K562 (cell line): ENCODE results near the gene NPAS3. TPM values are rescaled to one million over a fixed set of nuclear protein-coding genes. Genes with fewer than 3 reads are reported as not detected.

Experiments used
- ATAC-seq: fragments of 200-7000 bp; cut with Tn5 transposase; 3 replicates; pipeline ENCODE4 v1.9.1; 2020; ENCODE audit warnings: moderate library complexity
- BruUV-seq: library from RNA; stranded (reverse); fragments of 400-500 nt; replicated peaks from 2 replicates; lab custom pipeline; 2021; lab: Mats Ljungman, UMichigan
- CTCF ChIA-PET: fragments of 300-600 bp; formaldehyde crosslinking; extraction: SDS; loops from one replicate; lab custom pipeline; 2021; ENCODE audit warnings: low intra/inter-chr PET ratio; lab: Yijun Ruan, JAX
- POLR2A ChIA-PET: fragments of 300-600, 350-650 bp; sonication (Branson Sonifier 250); formaldehyde crosslinking; extraction: SDS; loops from one replicate; lab custom pipeline; 2021; ENCODE audit warnings: antibody characterized with exemption, inconsistent platforms; lab: Yijun Ruan, JAX
- DNase-seq, 4 experiments: peaks; one replicate each; pipeline versions ENCODE4 v3.0.0 to v3.0.0-alpha.2; 2011 to 2018; ENCODE audit warnings: low spot score in 3 of 4, mixed read lengths in 3 of 4; ENCODE audit errors: extremely low read depth in 1 of 4
- FAIRE-seq: peaks from 2 replicates; lab custom pipeline; 2011; peaks lifted over from hg19 to GRCh38; lab: Jason Lieb, UNC
- H2AFZ ChIP-seq: 2 replicates; pipeline ENCODE4 v1.6.0; 2011; ENCODE audit warnings: low read depth, low read length, control low read depth, inconsistent platforms
- H3K27ac ChIP-seq: fragments of 200-600 bp; 3 replicates; pipeline ENCODE4 v1.8.0; 2011; ENCODE audit warnings: low read depth, mild to moderate bottlenecking, control low read depth, inconsistent platforms, low read length, moderate library complexity, mixed read lengths; ENCODE audit errors: extremely low read depth
- H3K27me3 ChIP-seq, 2 experiments: fragments of 300-600 bp in 1 of 2; 2 replicates in 1 of 2; 3 replicates in 1 of 2; pipeline versions ENCODE4 v1.6.0 to v1.8.0; 2011; ENCODE audit warnings: inconsistent platforms in 2 of 2, low read length in 2 of 2, mild to moderate bottlenecking in 1 of 2, mixed read lengths in 1 of 2, moderate library complexity in 1 of 2; ENCODE audit not compliant: control insufficient read depth in 2 of 2, insufficient read depth in 2 of 2
- H3K36me3 ChIP-seq: fragments of 300-600 bp; 3 replicates; pipeline ENCODE4 v1.8.0; 2011; ENCODE audit warnings: mild to moderate bottlenecking, low read length, inconsistent platforms; ENCODE audit not compliant: control insufficient read depth, insufficient read depth
- H3K4me1 ChIP-seq, 2 experiments: fragments of 200-600 bp in 1 of 2; replicated peaks in 1 of 2; 2 replicates in 1 of 2; 3 replicates in 1 of 2; pipeline versions ENCODE4 v1.5.1 to v1.8.0; 2011; ENCODE audit warnings: inconsistent platforms in 2 of 2, low read length in 2 of 2, mild to moderate bottlenecking in 1 of 2, mixed read lengths in 1 of 2, moderate library complexity in 1 of 2; ENCODE audit not compliant: control insufficient read depth in 2 of 2, insufficient read depth in 2 of 2
- H3K4me2 ChIP-seq: 2 replicates; pipeline ENCODE4 v1.6.1; 2011; ENCODE audit warnings: low read length, control low read depth, inconsistent platforms, mixed read lengths; ENCODE audit not compliant: insufficient read depth
- H3K4me3 ChIP-seq: fragments of 200-600 bp; sonication (generic), shearing (Covaris generic); 2 replicates; pipeline ENCODE4 v1.5.1; 2016; ENCODE audit warnings: control low read depth, inconsistent platforms
- H3K79me2 ChIP-seq: fragments of 200-600 bp; 3 replicates; pipeline ENCODE4 v1.8.0; 2011; ENCODE audit warnings: low read length, inconsistent platforms; ENCODE audit not compliant: control insufficient read depth, insufficient read depth
- H3K9ac ChIP-seq, 2 experiments: 2 replicates each; pipeline versions ENCODE4 v1.6.0 to v1.6.1; 2011; ENCODE audit warnings: low read depth in 2 of 2, low read length in 2 of 2, control low read depth in 1 of 2, inconsistent platforms in 1 of 2, mild to moderate bottlenecking in 1 of 2, mixed read lengths in 1 of 2; ENCODE audit not compliant: insufficient read depth in 1 of 2
- H3K9me1 ChIP-seq: one replicate; pipeline ENCODE4 v1.6.0; 2011; ENCODE audit warnings: inconsistent platforms, mild to moderate bottlenecking, low read length, moderate library complexity; ENCODE audit not compliant: control insufficient read depth, insufficient read depth
- H3K9me3 ChIP-seq: replicated peaks from 2 replicates; pipeline ENCODE4 v1.5.1; 2011; ENCODE audit warnings: low read depth, low read length, inconsistent platforms; ENCODE audit not compliant: control insufficient read depth, insufficient read depth
- H4K20me1 ChIP-seq: replicated peaks from 2 replicates; pipeline ENCODE4 v1.6.1; 2011; ENCODE audit warnings: low read length, inconsistent platforms, mixed read lengths; ENCODE audit not compliant: control insufficient read depth, insufficient read depth
- BACH1 ChIP-seq: fragments of 200-800 bp; sonication (Bioruptor generic); IDR thresholded peaks from 2 replicates; pipeline ENCODE4 v1.6.1; 2016; ENCODE audit warnings: missing genetic modification characterization, missing compliant biosample characterization
- BCOR ChIP-seq: fragments of 450-650 bp; IDR thresholded peaks from 2 replicates; pipeline ENCODE4 v1.6.1; 2016
- BMI1 ChIP-seq: fragments of 150-350 bp; IDR thresholded peaks from 2 replicates; pipeline ENCODE4 v1.6.1; 2014; ENCODE audit warnings: low read length
- C11orf30 ChIP-seq: fragments of 450-650 bp; IDR thresholded peaks from 2 replicates; pipeline ENCODE4 v1.6.1; 2016; ENCODE audit warnings: low read depth, mild to moderate bottlenecking
- CBFA2T2 ChIP-seq: fragments of 450-650 bp; conservative IDR thresholded peaks from 2 replicates; pipeline ENCODE4 v1.6.1; 2017; ENCODE audit warnings: mild to moderate bottlenecking
- CBFA2T3 ChIP-seq: fragments of 450-650 bp; IDR thresholded peaks from 2 replicates; pipeline ENCODE4 v1.6.1; 2017
- CCNT2 ChIP-seq: IDR thresholded peaks from 2 replicates; pipeline ENCODE4 v1.6.1; 2011; ENCODE audit warnings: borderline replicate concordance, low read depth, mild to moderate bottlenecking, moderate library complexity, mixed read lengths, low read length; ENCODE audit not compliant: insufficient read length; ENCODE audit errors: extremely low read depth
- GATAD2A ChIP-seq: fragments of 450-650 bp; IDR thresholded peaks from 2 replicates; pipeline ENCODE4 v1.6.1; 2017
- HDAC1 ChIP-seq, 2 experiments: fragments of 450-650 bp; IDR thresholded peaks; 2 replicates each; pipeline ENCODE4 v1.6.1; 2016 to 2017; ENCODE audit warnings: inconsistent platforms in 1 of 2, mild to moderate bottlenecking in 1 of 2, moderate library complexity in 1 of 2
- KDM1A ChIP-seq, 2 experiments: fragments of 450-650 bp; IDR thresholded peaks; 2 replicates each; pipeline ENCODE4 v1.6.1; 2016; ENCODE audit warnings: mild to moderate bottlenecking in 2 of 2
- MAFG ChIP-seq: fragments of 450-650 bp; conservative IDR thresholded peaks from 2 replicates; pipeline ENCODE4 v1.6.1; 2016; ENCODE audit warnings: missing genetic modification characterization, missing compliant biosample characterization
- MEIS2 ChIP-seq: fragments of 450-650 bp; IDR thresholded peaks from 2 replicates; pipeline ENCODE4 v1.6.1; 2014; ENCODE audit warnings: mild to moderate bottlenecking; ENCODE audit not compliant: partially characterized antibody
- POLR2A ChIP-seq: fragments of 450-650 bp; conservative IDR thresholded peaks from 2 replicates; pipeline ENCODE4 v1.6.1; 2016
- SMARCA4 ChIP-seq: fragments of 450-650 bp; IDR thresholded peaks from 2 replicates; pipeline ENCODE4 v1.6.1; 2016
- TBL1XR1 ChIP-seq, 2 experiments: IDR thresholded peaks; 2 replicates each; pipeline ENCODE4 v1.6.1; 2012; ENCODE audit warnings: improper control_type of control experiment in 2 of 2, low read length in 2 of 2, mild to moderate bottlenecking in 1 of 2
- ZNF133 ChIP-seq: fragments of 250-450 bp; sonication (Bioruptor Pico); IDR thresholded peaks from 2 replicates; pipeline ENCODE4 v1.4.0; 2020; ENCODE audit warnings: mild to moderate bottlenecking
- WGBS: fragments of 100-300 bp; shearing (Covaris generic); methylation state at CpG from one replicate; pipeline ENCODE4 v1.1.6; 2016; ENCODE audit warnings: low coverage, mixed read lengths; ENCODE audit not compliant: insufficient coverage; ENCODE audit errors: missing lambda C conversion rate; 5-methylcytosine and 5-hydroxymethylcytosine counted together
- in situ Hi-C: fragments of 300-500 bp; cut with MboI; formaldehyde crosslinking; loops from 4 replicates; pipeline ENCODE4 v1.15.0; 2018; ENCODE audit warnings: inconsistent platforms, mixed read lengths
- intact Hi-C: fragments of 100-400 bp; cut with micrococcal nuclease; formaldehyde crosslinking; loops from 2 replicates; pipeline ENCODE4 v1.14.2; 2022
- polyA plus RNA-seq, 8 experiments: library from polyadenylated mRNA; depleted of rRNA in 4 of 8; stranded (reverse) in 5 of 8; unstranded in 3 of 8; fragments of >200 nt; fragmentation: Nextera tagmentation in 2 of 8; fragmentation: Illumina TruSeq in 1 of 8; extraction: Ambion mirVana in 2 of 8; extraction: Trizol in 1 of 8; gene quantifications; 2 replicates each; pipeline versions ENCODE4 v1.2.1 to v1.2.3, GENCODE V29; 2011 to 2014; ENCODE audit warnings: inconsistent platforms in 1 of 8, missing spikeins in 1 of 8
- total RNA-seq, 7 experiments: library from RNA; depleted of rRNA in 6 of 7; stranded (reverse); fragments of >200 nt in 6 of 7; fragmentation: Illumina TruSeq in 2 of 7; extraction: Trizol in 2 of 7; gene quantifications; 2 replicates each; pipeline versions ENCODE4 v1.2.1 to v1.2.3, GENCODE V29; 2011 to 2021; ENCODE audit warnings: low replicate concordance in 1 of 7
- TF ChIP-seq, protein P1 (sequence below), 2 experiments: fragments of 450-650 bp; IDR thresholded peaks; 2 replicates each; pipeline ENCODE4 v1.6.1; 2016
- TF ChIP-seq, protein P2 (sequence below): fragments of 450-650 bp; formaldehyde crosslinking; IDR thresholded peaks from 2 replicates; pipeline ENCODE4 v1.4.0; 2020; ENCODE audit warnings: mild to moderate bottlenecking
- TF ChIP-seq, protein P3 (sequence below), 2 experiments: IDR thresholded peaks in 1 of 2; conservative IDR thresholded peaks in 1 of 2; 2 replicates each; pipeline ENCODE4 v1.6.1; 2016; ENCODE audit warnings: low read depth in 2 of 2, mild to moderate bottlenecking in 1 of 2, missing compliant biosample characterization in 1 of 2, missing genetic modification characterization in 1 of 2, moderate library complexity in 1 of 2

The NPAS3 gene
- total and polyA plus RNA-seq, 9 of the 15 experiments (the other 6 are each of a cell fraction or from before 2014, with no cell fraction given): 0.04 TPM; not detected in 8

DNA sequence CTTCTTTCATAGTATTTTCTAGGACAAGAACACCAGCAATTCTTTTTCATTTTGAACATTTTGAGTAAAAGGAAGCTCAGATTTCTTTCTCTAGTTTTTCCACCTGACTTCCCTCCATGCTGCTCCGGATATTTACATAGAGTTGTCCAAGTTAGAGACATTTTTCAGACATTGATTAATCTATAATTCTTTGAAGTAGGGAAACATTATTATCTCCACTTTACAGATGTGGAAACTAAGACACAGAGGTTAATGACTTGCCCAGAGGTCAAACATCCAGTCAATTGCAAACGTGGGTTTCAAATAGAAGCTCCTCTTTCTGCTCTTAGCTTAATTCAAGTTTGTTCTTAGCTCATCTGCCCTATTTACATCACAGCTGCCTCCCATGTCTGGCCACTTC is 873.9 kb downstream of the NPAS3 start:
- 0% methylated on average over 2 of the region's 2 CpGs for WGBS
- peak; percentile 12; the same call in 2 of the 3 replicates for ATAC-seq
- BruUV-seq: no TSS peak
- Histone ChIP-seq H3K4me1 (peaks cover 0 to 36% of the 10 kb centered on the region in 2 experiments; a peak in 3 of 5 replicates), H3K27ac (peak overlapping the region; percentile 49; the same call in 2 of the 3 replicates), H3K9ac (no peak overlapping the region; a peak in 1 of 4 replicates), H3K36me3 (no peaks in the 10 kb centered on the region), H3K27me3 (no peaks in the 10 kb centered on the region), H2AFZ (0 out of 2 replicates have a peak overlapping the region, but pooled peaks have one; percentile 7), H3K9me1 (no peaks in the 10 kb centered on the region), H3K4me2 (peak overlapping the region; percentile 2; the same call in 1 of the 2 replicates), H4K20me1 (no peaks in the 10 kb centered on the region), H3K4me3 (no peak overlapping the region), H3K79me2 (no peaks in the 10 kb centered on the region), H3K9me3 (0 out of 2 replicates have a peak, but pooled peaks cover 3% of the 10 kb centered on the region)
- CTCF ChIA-PET: interaction anchor here (0.8 kb wide), 1 partner anchor 103 kb away, joined by 3 read pairs; no protein-coding TSS in a partner anchor
- intact Hi-C loops (no loop called here), in situ Hi-C loops (no loop called here)
- peak; percentile 12 to 66 (median 23) for DNase-seq
- FAIRE-seq: peak; percentile 73
- POLR2A ChIA-PET: no interaction called here
- TF ChIP-seq CBFA2T3 (peak; percentile 80), MEIS2 (peak; percentile 94), HDAC1 (IDR thresholded peaks at IDR 0.05) (peak in 1 of 2 experiments; percentile 32; a peak in 1 of 4 replicates), C11orf30 (no peak), BCOR (peak; percentile 90), BACH1 (tag) (no peak), POLR2A (no peak), CCNT2 (peak; percentile 24), BMI1 (no peak), ZNF133 (CRISPR knock-in tag) (no peak), MAFG (tag) (no peak), KDM1A (IDR thresholded peaks at IDR 0.05) (peak; percentile 73 to 85), TBL1XR1 (IDR thresholded peaks at IDR 0.05; ENCODE audit: low read length in 2 of 2) (0 out of 4 replicates have a peak, but pooled peaks of 1 of the 2 experiments have one; percentile 40), GATAD2A (0 out of 2 replicates have a peak, but pooled peaks have one; percentile 26), CBFA2T2 (peak; percentile 62), SMARCA4 (peak; percentile 53; the same call in 1 of the 2 replicates)
- TF ChIP-seq, protein P1, sequence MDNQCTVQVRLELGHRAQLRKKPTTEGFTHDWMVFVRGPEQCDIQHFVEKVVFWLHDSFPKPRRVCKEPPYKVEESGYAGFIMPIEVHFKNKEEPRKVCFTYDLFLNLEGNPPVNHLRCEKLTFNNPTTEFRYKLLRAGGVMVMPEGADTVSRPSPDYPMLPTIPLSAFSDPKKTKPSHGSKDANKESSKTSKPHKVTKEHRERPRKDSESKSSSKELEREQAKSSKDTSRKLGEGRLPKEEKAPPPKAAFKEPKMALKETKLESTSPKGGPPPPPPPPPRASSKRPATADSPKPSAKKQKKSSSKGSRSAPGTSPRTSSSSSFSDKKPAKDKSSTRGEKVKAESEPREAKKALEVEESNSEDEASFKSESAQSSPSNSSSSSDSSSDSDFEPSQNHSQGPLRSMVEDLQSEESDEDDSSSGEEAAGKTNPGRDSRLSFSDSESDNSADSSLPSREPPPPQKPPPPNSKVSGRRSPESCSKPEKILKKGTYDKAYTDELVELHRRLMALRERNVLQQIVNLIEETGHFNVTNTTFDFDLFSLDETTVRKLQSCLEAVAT (IDR thresholded peaks at IDR 0.05): no peak
- TF ChIP-seq, protein P2, sequence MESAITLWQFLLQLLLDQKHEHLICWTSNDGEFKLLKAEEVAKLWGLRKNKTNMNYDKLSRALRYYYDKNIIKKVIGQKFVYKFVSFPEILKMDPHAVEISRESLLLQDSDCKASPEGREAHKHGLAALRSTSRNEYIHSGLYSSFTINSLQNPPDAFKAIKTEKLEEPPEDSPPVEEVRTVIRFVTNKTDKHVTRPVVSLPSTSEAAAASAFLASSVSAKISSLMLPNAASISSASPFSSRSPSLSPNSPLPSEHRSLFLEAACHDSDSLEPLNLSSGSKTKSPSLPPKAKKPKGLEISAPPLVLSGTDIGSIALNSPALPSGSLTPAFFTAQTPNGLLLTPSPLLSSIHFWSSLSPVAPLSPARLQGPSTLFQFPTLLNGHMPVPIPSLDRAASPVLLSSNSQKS (CRISPR knock-in tag): no peak
- TF ChIP-seq, protein P3, sequence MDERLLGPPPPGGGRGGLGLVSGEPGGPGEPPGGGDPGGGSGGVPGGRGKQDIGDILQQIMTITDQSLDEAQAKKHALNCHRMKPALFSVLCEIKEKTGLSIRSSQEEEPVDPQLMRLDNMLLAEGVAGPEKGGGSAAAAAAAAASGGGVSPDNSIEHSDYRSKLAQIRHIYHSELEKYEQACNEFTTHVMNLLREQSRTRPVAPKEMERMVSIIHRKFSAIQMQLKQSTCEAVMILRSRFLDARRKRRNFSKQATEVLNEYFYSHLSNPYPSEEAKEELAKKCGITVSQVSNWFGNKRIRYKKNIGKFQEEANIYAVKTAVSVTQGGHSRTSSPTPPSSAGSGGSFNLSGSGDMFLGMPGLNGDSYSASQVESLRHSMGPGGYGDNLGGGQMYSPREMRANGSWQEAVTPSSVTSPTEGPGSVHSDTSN (CRISPR knock-in tag; IDR thresholded peaks at IDR 0.05; ENCODE audit: low read depth): no peak
- TF ChIP-seq, protein P3 (tag; conservative IDR thresholded peaks at IDR 0.05; ENCODE audit: low read depth): peak; percentile 45; the same call in 1 of the 2 replicates
